ENCODE measurements around the gene DTNB.

DTNB gene

DNA sequence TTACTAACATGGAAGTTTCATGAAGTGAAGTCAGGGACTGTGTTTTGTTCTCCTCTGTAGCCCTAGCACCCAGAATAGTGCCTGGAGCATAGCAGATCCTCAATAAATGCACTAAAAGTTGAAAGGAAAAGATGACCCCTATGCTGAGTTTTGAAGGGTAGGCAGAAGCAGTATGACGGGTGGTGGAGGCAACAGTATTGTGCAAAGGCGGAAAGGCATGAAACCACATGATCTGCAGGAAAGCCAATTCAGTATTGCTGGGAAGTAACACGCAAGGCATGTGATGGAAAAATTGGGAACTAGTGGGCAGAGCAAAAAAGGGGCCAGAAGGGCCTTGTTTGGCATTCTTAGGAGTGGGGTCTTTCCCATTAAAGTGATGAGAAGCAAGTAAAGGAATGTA lies 23.1 kb downstream of the DTNB start:
- TF ChIP-seq, protein P1, sequence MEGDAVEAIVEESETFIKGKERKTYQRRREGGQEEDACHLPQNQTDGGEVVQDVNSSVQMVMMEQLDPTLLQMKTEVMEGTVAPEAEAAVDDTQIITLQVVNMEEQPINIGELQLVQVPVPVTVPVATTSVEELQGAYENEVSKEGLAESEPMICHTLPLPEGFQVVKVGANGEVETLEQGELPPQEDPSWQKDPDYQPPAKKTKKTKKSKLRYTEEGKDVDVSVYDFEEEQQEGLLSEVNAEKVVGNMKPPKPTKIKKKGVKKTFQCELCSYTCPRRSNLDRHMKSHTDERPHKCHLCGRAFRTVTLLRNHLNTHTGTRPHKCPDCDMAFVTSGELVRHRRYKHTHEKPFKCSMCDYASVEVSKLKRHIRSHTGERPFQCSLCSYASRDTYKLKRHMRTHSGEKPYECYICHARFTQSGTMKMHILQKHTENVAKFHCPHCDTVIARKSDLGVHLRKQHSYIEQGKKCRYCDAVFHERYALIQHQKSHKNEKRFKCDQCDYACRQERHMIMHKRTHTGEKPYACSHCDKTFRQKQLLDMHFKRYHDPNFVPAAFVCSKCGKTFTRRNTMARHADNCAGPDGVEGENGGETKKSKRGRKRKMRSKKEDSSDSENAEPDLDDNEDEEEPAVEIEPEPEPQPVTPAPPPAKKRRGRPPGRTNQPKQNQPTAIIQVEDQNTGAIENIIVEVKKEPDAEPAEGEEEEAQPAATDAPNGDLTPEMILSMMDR (IDR thresholded peaks at IDR 0.05; ENCODE audit: insufficient read depth, low read length, poor library complexity, severe bottlenecking): no peak
- TF ChIP-seq EZH2phosphoT487 (conservative IDR thresholded peaks at IDR 0.05; ENCODE audit: low read length): no peak
- Histone ChIP-seq H3K9me3 (ENCODE audit: insufficient read depth, low read length) (no peaks in the 10 kb centered on the region), H3F3A (ENCODE audit: insufficient read depth) (peaks cover 8% of the 10 kb centered on the region; the same call in 1 of the 2 replicates), H3K27me3 (ENCODE audit: low read length) (no peaks in the 10 kb centered on the region), H3K27ac (ENCODE audit: low read depth, low read length) (no peak overlapping the region), H2AFZ (ENCODE audit: low read depth, low read length, severe bottlenecking) (no peak overlapping the region), H4K20me1 (ENCODE audit: low read depth, low read length) (peaks cover 2% of the 10 kb centered on the region; the same call in 1 of the 2 replicates), H3K4me3 (ENCODE audit: insufficient read depth, low read length, poor library complexity, severe bottlenecking) (no peak overlapping the region), H3K36me3 (ENCODE audit: low read length) (no peaks in the 10 kb centered on the region), H3K4me2 (ENCODE audit: low read depth, low read length, poor library complexity, severe bottlenecking) (no peak overlapping the region), H3K79me2 (ENCODE audit: insufficient read depth, low read length) (no peaks in the 10 kb centered on the region; the same call in 1 of the 2 replicates), H3K9ac (ENCODE audit: low read length) (no peak overlapping the region), H3K9me2 (replicated peaks; ENCODE audit: insufficient read depth, low read length) (no peaks in the 10 kb centered on the region)

DNA sequence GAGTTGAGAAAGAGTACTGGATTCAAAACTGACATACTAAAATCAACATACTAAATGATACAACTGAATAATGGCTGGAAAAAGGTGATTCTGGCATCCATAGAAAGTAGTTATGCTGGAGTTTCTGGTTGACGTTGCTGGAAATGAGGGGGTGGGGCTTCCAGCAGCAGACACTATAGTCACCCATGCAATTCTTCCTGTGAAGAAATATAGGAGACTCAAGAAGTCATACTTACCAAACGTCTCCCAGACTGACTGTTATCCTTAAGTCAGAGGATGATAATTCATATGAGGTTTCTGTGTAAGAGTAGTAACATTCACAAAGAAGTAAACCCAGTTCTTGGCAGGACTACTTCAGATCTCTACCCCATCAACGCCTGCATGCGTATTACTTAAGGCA lies 23.6 kb downstream of the DTNB start:
- Histone ChIP-seq H3K27me3 (ENCODE audit: low read length) (no peaks in the 10 kb centered on the region), H3K9me2 (replicated peaks; ENCODE audit: insufficient read depth, low read length) (no peaks in the 10 kb centered on the region), H3K9ac (ENCODE audit: low read length) (no peak overlapping the region), H2AFZ (ENCODE audit: low read depth, low read length, severe bottlenecking) (no peak overlapping the region), H3K36me3 (ENCODE audit: low read length) (no peaks in the 10 kb centered on the region), H3K4me3 (ENCODE audit: insufficient read depth, low read length, poor library complexity, severe bottlenecking) (no peak overlapping the region), H3K9me3 (ENCODE audit: insufficient read depth, low read length) (no peaks in the 10 kb centered on the region), H3F3A (ENCODE audit: insufficient read depth) (peaks cover 8% of the 10 kb centered on the region; the same call in 1 of the 2 replicates), H3K79me2 (ENCODE audit: insufficient read depth, low read length) (no peaks in the 10 kb centered on the region), H3K27ac (ENCODE audit: low read depth, low read length) (no peak overlapping the region), H3K4me2 (ENCODE audit: low read depth, low read length, poor library complexity, severe bottlenecking) (no peak overlapping the region), H4K20me1 (ENCODE audit: low read depth, low read length) (no peaks in the 10 kb centered on the region)
- TF ChIP-seq, protein P1 (IDR thresholded peaks at IDR 0.05; ENCODE audit: insufficient read depth, low read length, poor library complexity, severe bottlenecking): no peak
- no peak for TF ChIP-seq EZH2phosphoT487 (conservative IDR thresholded peaks at IDR 0.05; ENCODE audit: low read length)

DNA sequence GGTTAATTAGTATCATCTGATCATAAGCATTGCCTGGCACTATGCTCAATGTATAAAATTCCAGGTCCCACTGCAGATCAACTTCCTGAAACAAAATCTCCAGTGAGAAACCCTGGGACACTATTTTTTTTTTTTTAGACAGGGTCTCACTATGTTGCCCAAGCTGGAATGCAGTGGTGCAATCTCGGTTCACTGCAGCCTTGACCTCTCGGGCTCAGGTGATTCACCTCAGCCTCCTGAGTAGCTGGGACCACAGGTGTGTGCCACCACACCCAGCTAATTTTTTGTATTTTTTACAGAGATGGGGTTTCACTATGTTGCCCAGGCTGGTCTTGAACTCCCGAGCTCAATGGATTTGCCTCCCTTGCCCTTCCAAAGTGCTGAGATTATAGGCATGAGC lies 31.1 kb downstream of the DTNB start:
- Histone ChIP-seq H3K27ac (ENCODE audit: low read depth, low read length) (no peak overlapping the region), H3K4me2 (ENCODE audit: low read depth, low read length, poor library complexity, severe bottlenecking) (no peak overlapping the region), H3K79me2 (ENCODE audit: insufficient read depth, low read length) (no peaks in the 10 kb centered on the region), H3K9me2 (replicated peaks; ENCODE audit: insufficient read depth, low read length) (no peaks in the 10 kb centered on the region), H3K27me3 (ENCODE audit: low read length) (no peaks in the 10 kb centered on the region), H3K9ac (ENCODE audit: low read length) (no peak overlapping the region), H3K4me3 (ENCODE audit: insufficient read depth, low read length, poor library complexity, severe bottlenecking) (no peak overlapping the region), H2AFZ (ENCODE audit: low read depth, low read length, severe bottlenecking) (no peak overlapping the region), H3K9me3 (ENCODE audit: insufficient read depth, low read length) (no peaks in the 10 kb centered on the region), H3F3A (ENCODE audit: insufficient read depth) (no peaks in the 10 kb centered on the region), H3K36me3 (ENCODE audit: low read length) (no peaks in the 10 kb centered on the region), H4K20me1 (ENCODE audit: low read depth, low read length) (no peaks in the 10 kb centered on the region)
- TF ChIP-seq EZH2phosphoT487 (conservative IDR thresholded peaks at IDR 0.05; ENCODE audit: low read length): no peak
- TF ChIP-seq, protein P1 (IDR thresholded peaks at IDR 0.05; ENCODE audit: insufficient read depth, low read length, poor library complexity, severe bottlenecking): no peak
